ENCODE measurements around the gene PUM1.

Gene PUM1

GRCh38 chr1:30908316-30908695 is 157.2 kb downstream of the PUM1 start:
- no peak overlapping the region for H3K4me3 Mint-ChIP-seq
- H3K36me3 Mint-ChIP-seq (ENCODE audit: low read depth): peaks cover 11% of the 10 kb centered on the region
- H3K27me3 Mint-ChIP-seq: peaks cover 48% of the 10 kb centered on the region
- intact Hi-C loops (cut with micrococcal nuclease): no loop called here
- H3K9me3 Mint-ChIP-seq: no peaks in the 10 kb centered on the region
- H3K4me1 Mint-ChIP-seq (ENCODE audit: low read depth): peaks cover 84% of the 10 kb centered on the region
- peak overlapping the region; percentile 77 for H3K27ac Mint-ChIP-seq

DNA sequence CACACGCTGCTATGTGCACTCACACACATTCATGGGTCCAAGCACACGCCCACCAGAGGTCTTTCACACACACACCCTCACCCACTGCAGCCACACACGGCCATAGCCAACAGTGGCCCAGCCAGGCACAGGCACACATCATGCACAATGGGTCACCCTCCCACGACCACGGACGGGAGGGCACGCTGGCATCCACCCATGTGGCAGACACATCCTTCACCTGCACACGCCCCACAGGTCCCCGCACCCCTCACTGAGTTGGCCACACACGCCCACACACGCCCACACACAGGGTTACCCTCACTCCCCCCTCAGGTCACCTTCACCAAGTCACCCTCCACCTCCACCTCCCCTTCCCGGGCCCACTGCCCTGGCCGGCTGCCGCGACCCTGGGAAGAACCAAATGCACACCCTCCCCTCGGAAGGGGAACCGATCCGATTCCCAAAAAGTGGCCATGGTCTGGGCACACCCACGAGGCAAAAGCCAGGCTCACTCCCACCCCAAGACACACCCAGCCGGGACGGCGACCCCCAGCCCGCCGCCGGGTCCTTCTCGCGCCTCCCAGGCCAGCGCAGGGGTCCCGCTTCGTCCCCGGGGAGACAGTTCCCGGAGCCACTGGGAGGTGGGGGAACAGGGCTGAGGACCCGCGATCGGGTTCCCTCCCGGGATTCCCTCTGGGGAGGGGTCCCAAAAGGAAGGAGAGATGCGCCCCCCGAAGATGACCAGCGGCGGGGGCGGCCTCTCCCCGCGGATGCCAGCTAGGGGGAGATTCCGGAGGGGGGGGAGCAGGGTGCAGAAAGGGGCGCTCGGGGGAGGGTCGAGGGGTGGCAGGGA is 157.8 kb downstream of the PUM1 start:
- Mint-ChIP-seq H3K27ac (peak overlapping the region; percentile 77), H3K27me3 (peaks cover 54% of the 10 kb centered on the region)
- intact Hi-C loops (cut with micrococcal nuclease): no loop called here

GRCh38 chr1:30906631-30907441 is 158.7 kb downstream of the PUM1 start:
- intact Hi-C loops (cut with micrococcal nuclease): no loop called here
- Mint-ChIP-seq H3K27ac (peak overlapping the region; percentile 77), H3K4me1 (ENCODE audit: low read depth) (peaks cover 83% of the 10 kb centered on the region), H3K9me3 (no peaks in the 10 kb centered on the region), H3K27me3 (peaks cover 62% of the 10 kb centered on the region), H3K4me3 (peak overlapping the region; percentile 91), H3K36me3 (ENCODE audit: low read depth) (peaks cover 23% of the 10 kb centered on the region)

More for the DNA sequence above, 157.8 kb downstream of the PUM1 start:
- Mint-ChIP-seq H3K36me3 (ENCODE audit: low read depth) (peaks cover 15% of the 10 kb centered on the region), H3K4me3 (peak overlapping the region; percentile 91), H3K4me1 (ENCODE audit: low read depth) (peaks cover 84% of the 10 kb centered on the region), H3K9me3 (no peaks in the 10 kb centered on the region)

DNA sequence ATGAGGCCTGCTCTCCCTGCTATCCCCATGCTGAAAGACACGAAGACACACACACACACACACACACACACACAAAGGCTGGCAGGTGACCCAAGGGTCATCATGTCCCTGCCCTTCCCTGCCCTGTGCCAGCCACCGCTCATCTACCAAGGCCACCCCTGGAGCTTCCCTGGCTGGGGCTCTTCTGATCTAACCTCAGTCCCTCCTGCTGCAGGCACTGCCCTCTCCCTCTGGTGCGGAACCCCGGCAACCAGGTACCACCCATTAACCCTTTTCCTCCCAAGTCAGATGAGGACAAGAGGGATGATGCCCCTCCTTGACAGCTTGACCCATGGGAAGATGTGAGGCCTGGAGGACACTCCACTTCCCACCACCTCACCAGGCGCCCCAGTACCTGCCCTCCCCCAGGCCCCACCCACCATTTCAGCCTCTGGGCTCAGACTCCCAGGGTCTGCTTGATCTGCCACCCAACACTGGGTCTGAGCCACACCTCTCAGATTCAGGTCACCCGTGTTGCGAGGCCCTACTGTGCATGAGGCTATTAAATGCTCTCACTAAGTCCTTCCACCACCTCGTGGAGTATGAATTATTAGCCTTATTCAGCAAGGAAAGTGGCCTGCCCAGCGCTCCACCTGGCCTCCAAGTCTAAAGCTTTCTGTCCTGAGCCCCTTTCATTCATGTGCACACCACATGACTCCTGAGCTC is 159.4 kb downstream of the PUM1 start:
- H3K4me1 Mint-ChIP-seq (ENCODE audit: low read depth): peaks cover 76% of the 10 kb centered on the region
- H3K27me3 Mint-ChIP-seq: peaks cover 67% of the 10 kb centered on the region
- H3K4me3 Mint-ChIP-seq: peak overlapping the region; percentile 47
- H3K27ac Mint-ChIP-seq: no peak overlapping the region
- H3K9me3 Mint-ChIP-seq: no peaks in the 10 kb centered on the region
- peaks cover 23% of the 10 kb centered on the region for H3K36me3 Mint-ChIP-seq (ENCODE audit: low read depth)
- intact Hi-C loops (cut with micrococcal nuclease): no loop called here

DNA sequence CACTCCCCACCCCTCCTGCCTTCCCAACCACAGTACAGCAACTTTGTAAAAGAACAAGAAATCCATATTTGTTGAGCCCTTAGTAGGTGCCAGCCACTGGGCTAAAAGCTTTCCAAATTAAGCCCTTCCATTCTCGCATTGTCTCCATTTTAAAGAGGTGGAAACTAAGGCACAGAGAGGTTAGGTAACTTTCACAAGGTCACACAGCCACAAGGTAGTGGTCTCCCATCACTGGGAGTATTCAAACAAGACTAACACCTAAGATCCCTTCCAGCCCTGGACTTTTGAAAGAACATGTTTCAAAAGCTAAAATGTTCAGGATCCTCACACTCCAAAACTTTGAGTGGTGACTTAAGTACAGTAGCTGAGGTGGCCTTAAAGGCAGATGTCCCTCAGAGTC is 160.1 kb downstream of the PUM1 start:
- Mint-ChIP-seq H3K27ac (no peak overlapping the region), H3K36me3 (ENCODE audit: low read depth) (peaks cover 23% of the 10 kb centered on the region), H3K4me3 (no peak overlapping the region), H3K9me3 (no peaks in the 10 kb centered on the region), H3K4me1 (ENCODE audit: low read depth) (peaks cover 69% of the 10 kb centered on the region), H3K27me3 (peaks cover 73% of the 10 kb centered on the region)
- intact Hi-C loops (cut with micrococcal nuclease): no loop called here

DNA sequence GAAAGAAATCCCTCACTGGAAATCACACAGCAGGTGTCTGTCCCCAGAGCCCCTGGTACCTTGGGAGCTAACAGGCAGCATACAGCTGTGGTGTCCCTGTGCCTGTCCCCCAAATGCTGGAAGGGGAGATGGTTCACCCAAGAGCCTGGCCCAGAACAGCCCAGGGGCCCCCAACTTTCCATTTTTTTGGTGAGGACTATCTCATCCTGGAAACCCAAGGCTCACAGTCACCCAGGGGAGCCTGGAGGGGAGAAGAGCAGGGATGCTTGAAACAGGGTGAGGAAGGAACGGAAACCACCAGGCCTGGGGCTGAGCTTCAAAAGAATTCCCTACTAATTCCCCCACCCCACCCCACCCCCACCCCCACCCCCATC is 160.6 kb downstream of the PUM1 start:
- intact Hi-C loops (cut with micrococcal nuclease): no loop called here
- H3K9me3 Mint-ChIP-seq: no peaks in the 10 kb centered on the region
- H3K27ac Mint-ChIP-seq: no peak overlapping the region
- peaks cover 23% of the 10 kb centered on the region for H3K36me3 Mint-ChIP-seq (ENCODE audit: low read depth)
- H3K4me1 Mint-ChIP-seq (ENCODE audit: low read depth): peaks cover 67% of the 10 kb centered on the region
- no peak overlapping the region for H3K4me3 Mint-ChIP-seq
- peaks cover 77% of the 10 kb centered on the region for H3K27me3 Mint-ChIP-seq

DNA sequence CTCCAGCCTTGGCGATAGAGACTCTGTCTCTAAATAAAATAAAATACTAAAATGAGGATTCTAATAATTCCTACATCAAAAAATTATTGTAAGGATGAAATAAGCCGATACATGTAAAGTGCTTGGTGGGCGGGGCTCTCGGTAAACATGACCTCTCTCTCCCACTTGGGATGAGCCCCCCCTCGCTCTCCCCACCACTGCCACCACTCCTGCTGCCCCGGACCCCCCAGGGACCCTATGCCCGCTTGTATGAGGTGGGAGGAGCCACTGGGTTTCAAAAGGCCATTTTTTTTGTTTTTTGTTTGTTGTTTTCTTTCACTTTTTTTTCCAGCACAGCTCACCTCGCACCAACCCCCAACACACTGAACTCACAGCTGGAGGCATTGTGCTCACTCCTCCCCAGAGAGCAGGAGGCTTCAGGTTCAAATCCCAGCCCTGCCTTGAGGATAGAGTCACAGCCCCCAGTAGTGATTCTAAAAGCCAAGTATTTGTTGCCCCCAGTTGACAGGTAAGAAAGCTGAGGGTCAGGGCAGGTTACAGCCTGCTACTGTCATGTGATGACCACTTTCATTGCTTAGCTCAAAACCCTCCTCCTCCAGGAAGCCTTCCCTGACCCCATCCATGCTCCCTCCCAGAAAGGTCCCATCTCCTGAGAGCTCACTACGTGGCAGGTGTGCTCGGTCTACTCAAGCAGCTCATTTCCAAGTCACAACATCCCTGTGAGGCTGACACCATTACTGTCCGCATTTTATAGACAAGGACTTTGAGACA is 161.1 kb downstream of the PUM1 start:
- H3K27me3 Mint-ChIP-seq: peaks cover 80% of the 10 kb centered on the region
- H3K27ac Mint-ChIP-seq: no peak overlapping the region
- no peaks in the 10 kb centered on the region for H3K9me3 Mint-ChIP-seq
- intact Hi-C loops (cut with micrococcal nuclease): no loop called here
- H3K4me3 Mint-ChIP-seq: no peak overlapping the region
- peaks cover 67% of the 10 kb centered on the region for H3K4me1 Mint-ChIP-seq (ENCODE audit: low read depth)
- H3K36me3 Mint-ChIP-seq (ENCODE audit: low read depth): peaks cover 23% of the 10 kb centered on the region

DNA sequence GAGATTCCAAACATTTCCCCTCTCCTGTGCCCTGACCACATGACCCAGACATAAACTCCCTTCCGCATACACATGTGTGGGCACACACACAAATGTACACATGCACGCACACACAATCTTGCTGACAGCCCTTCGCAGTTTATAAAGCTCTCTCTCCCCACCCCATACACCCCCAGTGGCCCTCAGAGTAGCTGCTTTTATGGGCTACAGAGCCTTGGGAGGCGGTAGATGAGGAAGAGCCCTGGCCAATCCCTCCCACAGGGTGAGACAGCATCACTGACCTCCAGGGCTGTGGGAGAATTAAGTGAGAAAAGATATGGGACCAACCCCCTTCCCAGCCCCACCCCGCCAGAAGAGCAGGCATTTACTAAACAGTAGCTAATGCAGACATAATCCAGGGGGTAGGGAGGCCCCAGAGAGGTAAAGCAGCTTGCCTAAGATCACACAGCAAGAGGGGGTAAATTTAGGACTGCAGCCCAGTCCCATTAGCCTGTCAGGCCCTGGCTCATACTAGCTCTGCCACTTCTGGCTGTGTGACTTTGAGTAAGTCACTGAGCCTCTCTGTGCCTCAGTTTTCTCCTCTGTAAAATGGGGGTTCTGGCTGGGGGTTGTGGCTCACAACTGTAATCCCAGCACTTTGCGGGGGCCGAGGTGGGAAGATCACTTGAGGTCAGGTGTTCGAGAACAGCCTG is 162.0 kb downstream of the PUM1 start:
- no peaks in the 10 kb centered on the region for H3K9me3 Mint-ChIP-seq
- H3K27me3 Mint-ChIP-seq: peaks cover 81% of the 10 kb centered on the region
- H3K4me3 Mint-ChIP-seq: no peak overlapping the region
- intact Hi-C loops (cut with micrococcal nuclease): no loop called here
- peaks cover 23% of the 10 kb centered on the region for H3K36me3 Mint-ChIP-seq (ENCODE audit: low read depth)
- H3K27ac Mint-ChIP-seq: no peak overlapping the region
- peaks cover 68% of the 10 kb centered on the region for H3K4me1 Mint-ChIP-seq (ENCODE audit: low read depth)

DNA sequence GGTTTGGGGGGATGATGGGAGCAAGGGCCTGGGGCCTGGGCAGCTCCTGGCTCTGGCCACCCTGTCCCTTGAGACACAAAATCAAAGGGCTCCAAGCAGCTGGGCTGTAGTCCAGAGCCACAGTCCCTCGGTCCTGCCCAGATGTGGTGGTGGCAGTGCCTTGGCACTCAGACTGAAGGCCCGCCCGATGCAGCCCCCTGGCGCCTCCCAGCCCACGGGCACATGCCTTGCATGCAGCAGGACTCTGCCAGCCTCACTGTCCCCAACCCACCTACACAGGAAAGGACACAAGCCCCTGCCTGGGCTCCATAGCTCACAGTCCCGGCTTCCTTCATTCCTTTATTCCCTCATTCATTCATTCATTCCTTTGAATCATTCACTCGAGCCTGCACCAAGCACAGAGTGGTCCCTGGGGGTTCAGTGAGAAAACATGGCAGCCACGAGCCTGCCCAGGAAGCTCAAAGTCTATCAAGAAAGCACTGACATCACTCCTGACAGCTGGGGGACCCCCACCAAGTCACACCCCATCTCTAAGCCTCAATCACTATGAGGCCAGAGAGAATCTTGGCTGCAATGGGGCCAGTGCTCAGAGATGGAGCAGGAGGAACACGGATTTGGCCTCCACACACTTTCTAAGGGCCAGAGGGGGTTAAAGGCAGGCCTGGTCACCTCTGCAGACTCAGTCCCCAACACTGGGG is 162.8 kb downstream of the PUM1 start:
- H3K27me3 Mint-ChIP-seq: peaks cover 84% of the 10 kb centered on the region
- H3K27ac Mint-ChIP-seq: no peak overlapping the region
- peaks cover 20% of the 10 kb centered on the region for H3K36me3 Mint-ChIP-seq (ENCODE audit: low read depth)
- intact Hi-C loops (cut with micrococcal nuclease): no loop called here
- no peaks in the 10 kb centered on the region for H3K9me3 Mint-ChIP-seq
- H3K4me1 Mint-ChIP-seq (ENCODE audit: low read depth): peaks cover 74% of the 10 kb centered on the region
- H3K4me3 Mint-ChIP-seq: no peak overlapping the region

GRCh38 chr1:30901798-30902581 is 163.5 kb downstream of the PUM1 start:
- intact Hi-C loops (cut with micrococcal nuclease): no loop called here
- H3K4me1 Mint-ChIP-seq (ENCODE audit: low read depth): peaks cover 71% of the 10 kb centered on the region
- H3K9me3 Mint-ChIP-seq: no peaks in the 10 kb centered on the region
- no peak overlapping the region for H3K4me3 Mint-ChIP-seq
- H3K36me3 Mint-ChIP-seq (ENCODE audit: low read depth): peaks cover 13% of the 10 kb centered on the region
- no peak overlapping the region for H3K27ac Mint-ChIP-seq
- H3K27me3 Mint-ChIP-seq: peaks cover 78% of the 10 kb centered on the region

DNA sequence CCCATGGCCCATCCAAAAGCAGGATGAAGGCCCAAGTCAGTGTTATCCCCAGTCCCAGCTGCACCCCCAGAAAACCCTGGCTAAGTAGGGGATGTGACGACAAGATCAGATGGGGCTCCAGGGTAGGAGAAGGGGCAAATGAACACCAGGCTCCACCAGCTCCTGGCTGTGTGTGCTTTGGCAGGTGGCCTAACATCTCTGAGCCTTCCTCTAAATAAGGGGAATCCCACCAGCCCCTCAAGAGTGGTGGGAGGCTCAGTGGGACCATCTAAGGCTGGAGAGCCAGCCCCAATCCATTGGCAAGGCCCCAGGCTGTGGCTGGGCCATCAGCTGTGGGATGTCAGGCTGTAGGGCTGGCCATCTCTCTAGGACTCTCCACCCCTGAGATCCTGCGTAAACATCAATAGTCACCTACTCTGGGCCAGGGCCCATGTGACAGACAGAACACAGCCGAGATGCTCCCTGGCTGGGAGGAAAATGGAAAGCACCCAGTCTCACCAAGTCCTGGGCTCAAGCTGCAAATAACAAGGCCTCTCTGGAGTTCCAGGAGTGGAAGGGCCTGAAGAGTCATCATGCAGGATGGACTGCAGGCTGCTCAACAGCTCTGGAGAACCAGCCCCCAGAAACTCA is 164.5 kb downstream of the PUM1 start:
- Mint-ChIP-seq H3K9me3 (no peaks in the 10 kb centered on the region), H3K36me3 (ENCODE audit: low read depth) (peaks cover 17% of the 10 kb centered on the region)

GRCh38 chr1:30900486-30900885 is 165.0 kb downstream of the PUM1 start:
- no peaks in the 10 kb centered on the region for H3K9me3 Mint-ChIP-seq
- peaks cover 21% of the 10 kb centered on the region for H3K36me3 Mint-ChIP-seq (ENCODE audit: low read depth)
- peaks cover 77% of the 10 kb centered on the region for H3K27me3 Mint-ChIP-seq
- H3K27ac Mint-ChIP-seq: no peak overlapping the region
- H3K4me1 Mint-ChIP-seq (ENCODE audit: low read depth): peaks cover 74% of the 10 kb centered on the region
- no peak overlapping the region for H3K4me3 Mint-ChIP-seq
- intact Hi-C loops (cut with micrococcal nuclease): no loop called here

More for the DNA sequence above, 164.5 kb downstream of the PUM1 start:
- Mint-ChIP-seq H3K27me3 (peaks cover 78% of the 10 kb centered on the region), H3K27ac (no peak overlapping the region), H3K4me1 (ENCODE audit: low read depth) (peaks cover 74% of the 10 kb centered on the region), H3K4me3 (no peak overlapping the region)
- intact Hi-C loops (cut with micrococcal nuclease): no loop called here

Measured in dendritic cell treated with granulocyte-macrophage colony-stimulating factor and Interleukin-4, amounts not matched to agents 40 ng/mL and 50 ng/mL, for 4 days (primary cell).